ENCODE data around the gene ENTPD7.

Gene ENTPD7

DNA sequence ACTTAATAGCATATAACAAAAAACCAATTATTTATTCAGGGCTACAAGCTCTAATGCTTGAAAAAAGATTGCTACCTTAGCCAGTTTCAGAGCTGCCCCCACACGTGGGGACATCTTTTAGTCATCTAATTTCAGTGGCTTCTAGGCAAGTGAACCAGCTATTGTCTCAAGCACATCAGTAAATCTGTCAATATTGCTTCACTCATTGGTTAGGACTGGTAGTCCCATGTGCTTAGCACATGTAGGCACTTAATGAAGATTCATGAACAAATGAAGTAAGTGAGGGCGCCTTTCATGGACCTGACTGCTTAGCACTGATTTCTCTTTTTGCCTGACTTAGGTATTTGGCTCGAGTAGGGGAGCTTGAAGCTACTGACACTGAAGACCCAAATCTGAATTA lies 19.6 kb downstream of the ENTPD7 start:
- DNase-seq (ENCODE audit: low read depth in 1 of 2, low spot score in 1 of 2): no peak
- in situ Hi-C loops (cut with HindIII; ENCODE audit: low pct_unique_long_range_greater_than_20kb, low sequenced_read_pairs): no loop called here
- TF ChIP-seq JUND (IDR thresholded peaks at IDR 0.05; ENCODE audit: low read depth): no peak

DNA sequence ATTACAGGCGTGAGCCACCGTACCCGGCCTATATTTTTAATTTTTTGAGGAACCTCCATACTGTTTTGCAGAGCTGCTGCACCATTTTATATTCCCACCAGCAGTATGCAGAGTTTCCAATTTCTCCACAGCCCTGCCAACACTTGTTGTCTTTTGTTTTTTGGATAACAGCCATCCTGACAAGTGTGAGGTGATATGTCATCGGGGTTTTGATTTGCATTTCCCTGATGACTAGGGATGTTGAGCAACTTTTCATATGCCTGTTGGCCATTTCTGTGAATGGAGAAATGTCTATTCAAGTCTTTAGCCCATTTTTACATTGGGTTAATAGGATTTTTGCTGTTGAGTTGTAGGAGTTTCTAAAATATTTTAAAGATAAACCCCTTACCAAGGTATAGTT lies 22.2 kb downstream of the ENTPD7 start:
- in situ Hi-C loops (cut with HindIII; ENCODE audit: low pct_unique_long_range_greater_than_20kb, low sequenced_read_pairs): no loop called here
- 0 out of 2 replicates have a peak, but pooled peaks have one; percentile 20 for TF ChIP-seq JUND (IDR thresholded peaks at IDR 0.05; ENCODE audit: low read depth)
- DNase-seq (ENCODE audit: low read depth in 1 of 2, low spot score in 1 of 2): no peak

DNA sequence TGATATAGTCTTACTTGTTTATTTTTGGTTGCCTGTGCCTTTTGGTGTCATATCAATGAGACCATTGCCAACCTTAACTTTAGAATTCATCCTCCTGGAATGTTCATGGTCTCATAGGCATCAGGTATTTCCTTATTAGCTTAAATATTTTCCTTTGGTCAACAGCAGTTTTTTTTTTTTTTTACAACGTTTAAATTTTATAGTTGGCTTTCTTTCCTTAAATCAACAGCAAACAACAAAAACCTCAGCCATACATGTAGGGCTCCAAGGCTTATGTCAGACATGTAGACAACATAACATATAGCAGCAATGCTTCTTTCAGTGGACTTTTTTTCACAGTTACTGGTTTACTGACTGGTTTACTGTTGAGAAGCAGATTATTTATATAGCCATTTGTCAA lies 22.7 kb downstream of the ENTPD7 start:
- 0 out of 2 replicates have a peak, but pooled peaks have one; percentile 1 for TF ChIP-seq JUND (IDR thresholded peaks at IDR 0.05; ENCODE audit: low read depth)
- DNase-seq (ENCODE audit: low read depth in 1 of 2, low spot score in 1 of 2): no peak
- in situ Hi-C loops (cut with HindIII; ENCODE audit: low pct_unique_long_range_greater_than_20kb, low sequenced_read_pairs): no loop called here

DNA sequence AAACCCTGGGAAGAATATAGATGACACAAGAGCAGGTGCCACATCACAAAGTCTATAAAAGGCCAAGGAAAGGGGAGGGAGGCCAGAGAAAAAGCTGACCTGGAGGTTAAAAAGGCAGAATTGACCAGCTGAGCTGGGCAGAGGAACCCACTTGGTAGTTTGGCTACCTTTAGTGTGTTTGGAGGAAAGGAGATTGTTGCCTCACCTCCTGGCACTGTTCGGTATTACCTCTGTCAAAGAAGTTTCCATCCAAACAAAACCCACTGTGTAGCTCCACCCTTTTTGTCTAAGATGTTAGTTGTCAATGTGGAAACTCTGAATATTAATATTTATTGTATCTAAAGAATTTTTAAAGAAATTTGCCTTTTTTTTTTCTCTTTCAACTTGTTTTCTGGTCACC lies 23.4 kb downstream of the ENTPD7 start:
- in situ Hi-C loops (cut with HindIII; ENCODE audit: low pct_unique_long_range_greater_than_20kb, low sequenced_read_pairs): no loop called here
- peak in 1 of 2 experiments; percentile 63 for DNase-seq (ENCODE audit: low read depth in 1 of 2, low spot score in 1 of 2)
- TF ChIP-seq JUND (IDR thresholded peaks at IDR 0.05; ENCODE audit: low read depth): no peak

DNA sequence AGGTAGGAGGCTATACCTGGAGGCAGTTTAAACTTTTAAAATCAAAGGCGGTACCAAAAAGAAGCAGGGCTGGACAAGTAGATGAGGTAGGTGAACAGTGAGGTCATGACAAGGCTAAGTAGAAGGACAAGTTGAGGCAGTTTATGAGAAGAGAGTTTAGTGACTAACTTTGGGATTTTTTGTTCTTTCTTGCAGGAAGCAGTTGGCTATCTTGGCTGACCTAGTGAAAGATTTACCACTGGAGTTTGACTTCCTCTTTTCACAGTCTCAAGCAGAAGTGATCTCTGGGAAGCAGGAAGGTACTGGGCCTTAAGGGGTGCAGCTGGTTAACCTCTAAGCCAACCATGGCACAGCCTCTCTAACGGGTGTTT lies 26.3 kb downstream of the ENTPD7 start:
- in situ Hi-C loops (cut with HindIII; ENCODE audit: low pct_unique_long_range_greater_than_20kb, low sequenced_read_pairs): no loop called here
- TF ChIP-seq JUND (IDR thresholded peaks at IDR 0.05; ENCODE audit: low read depth): no peak
- no peak for DNase-seq (ENCODE audit: low read depth in 1 of 2, low spot score in 1 of 2)

DNA sequence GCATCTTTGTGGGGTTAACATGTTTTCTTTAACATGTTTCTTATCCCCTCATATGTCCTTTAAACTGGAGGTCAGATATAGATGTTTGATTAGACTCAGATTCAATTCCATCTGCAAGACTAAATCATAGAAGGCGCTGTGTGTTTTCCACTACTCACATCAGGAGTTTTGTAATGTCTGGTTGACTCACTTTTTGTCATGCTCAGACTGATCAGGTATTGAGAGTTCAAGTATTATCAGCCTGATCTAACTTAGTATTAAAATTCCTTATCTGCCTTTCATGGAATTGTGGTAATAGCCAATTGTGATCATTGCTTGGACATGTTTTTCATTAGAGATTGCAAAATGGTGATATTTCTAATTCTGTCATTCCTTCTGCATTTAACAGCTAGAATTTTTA lies 30.2 kb downstream of the ENTPD7 start:
- DNase-seq (ENCODE audit: low read depth in 1 of 2, low spot score in 1 of 2): no peak
- in situ Hi-C loops (cut with HindIII; ENCODE audit: low pct_unique_long_range_greater_than_20kb, low sequenced_read_pairs): no loop called here
- TF ChIP-seq JUND (IDR thresholded peaks at IDR 0.05; ENCODE audit: low read depth): no peak

DNA sequence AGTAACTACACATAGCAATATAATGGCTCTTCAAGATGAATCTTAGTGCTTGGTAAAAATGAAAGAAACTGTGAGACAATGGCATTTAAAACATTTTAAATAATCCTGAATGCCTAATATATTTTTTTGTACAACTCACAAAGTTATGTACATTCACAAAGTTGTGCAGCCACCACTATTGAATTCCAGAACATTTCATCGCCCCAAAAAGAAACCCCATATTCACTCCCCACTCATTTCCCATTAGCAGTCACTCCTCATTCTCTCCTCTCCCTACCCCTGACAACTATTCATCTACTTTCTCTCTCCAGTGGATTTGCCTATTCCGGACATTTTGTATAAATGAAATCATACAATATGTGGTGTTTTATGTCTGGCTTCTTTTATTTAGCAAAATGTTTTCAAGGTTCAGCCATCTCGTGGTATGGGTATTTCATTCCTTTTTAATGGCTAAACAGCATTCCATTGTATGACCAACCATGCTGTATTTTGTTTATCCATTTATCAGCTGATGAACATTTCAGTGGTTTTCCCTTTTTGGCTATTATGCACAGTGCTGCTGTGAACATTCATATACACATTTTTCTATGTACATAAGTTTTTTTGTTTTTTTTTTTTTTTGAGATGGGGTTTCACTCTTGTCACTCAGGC lies 34.7 kb downstream of the ENTPD7 start:
- in situ Hi-C loops (cut with HindIII; ENCODE audit: low pct_unique_long_range_greater_than_20kb, low sequenced_read_pairs): no loop called here
- no peak for TF ChIP-seq JUND (IDR thresholded peaks at IDR 0.05; ENCODE audit: low read depth)
- no peak for DNase-seq (ENCODE audit: low read depth in 1 of 2, low spot score in 1 of 2)

DNA sequence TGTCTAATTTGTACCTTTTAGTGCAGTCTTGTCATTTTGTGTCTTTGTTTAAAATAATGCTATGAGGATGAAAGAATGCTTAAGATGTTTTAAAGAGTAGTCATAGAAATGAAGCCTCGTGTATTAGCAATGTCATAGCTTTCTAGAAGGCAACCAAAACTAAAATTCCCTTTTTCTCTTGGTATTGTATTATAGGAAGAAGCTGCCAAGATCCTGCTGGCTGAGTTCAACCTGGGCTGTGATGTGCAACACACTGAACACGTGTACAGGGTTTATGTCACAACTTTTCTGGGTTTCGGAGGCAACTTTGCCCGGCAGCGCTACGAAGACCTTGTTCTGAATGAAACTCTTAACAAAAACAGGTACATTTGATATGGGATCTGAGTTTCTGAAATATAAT lies 36.5 kb downstream of the ENTPD7 start:
- DNase-seq (ENCODE audit: low read depth in 1 of 2, low spot score in 1 of 2): no peak
- in situ Hi-C loops (cut with HindIII; ENCODE audit: low pct_unique_long_range_greater_than_20kb, low sequenced_read_pairs): no loop called here
- no peak for TF ChIP-seq JUND (IDR thresholded peaks at IDR 0.05; ENCODE audit: low read depth)

DNA sequence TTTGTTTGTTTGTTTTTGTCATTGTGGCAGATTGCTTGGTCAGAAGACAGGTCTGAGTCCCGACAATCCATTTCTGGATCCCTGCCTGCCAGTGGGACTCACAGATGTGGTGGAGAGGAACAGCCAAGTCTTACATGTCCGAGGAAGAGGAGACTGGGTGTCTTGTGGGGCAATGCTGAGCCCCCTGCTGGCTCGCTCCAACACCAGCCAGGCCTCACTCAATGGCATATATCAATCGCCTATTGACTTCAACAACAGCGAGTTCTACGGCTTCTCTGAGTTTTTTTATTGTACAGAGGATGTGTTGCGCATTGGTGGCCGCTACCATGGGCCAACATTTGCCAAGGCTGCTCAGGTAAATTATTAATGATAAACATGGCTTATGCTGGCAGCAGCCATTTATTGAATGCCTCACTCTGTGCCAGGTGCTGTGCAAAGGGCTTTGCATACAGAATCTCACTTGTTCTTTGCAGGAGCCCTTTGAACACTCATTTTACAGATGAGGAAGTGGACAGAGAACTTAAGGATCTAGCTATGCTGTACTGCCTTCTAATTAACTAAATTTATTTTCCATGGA lies 39.3 kb downstream of the ENTPD7 start:
- no peak for TF ChIP-seq JUND (IDR thresholded peaks at IDR 0.05; ENCODE audit: low read depth)
- peak in 1 of 2 experiments; percentile 19 for DNase-seq (ENCODE audit: low read depth in 1 of 2, low spot score in 1 of 2)
- in situ Hi-C loops (cut with HindIII; ENCODE audit: low pct_unique_long_range_greater_than_20kb, low sequenced_read_pairs): no loop called here

DNA sequence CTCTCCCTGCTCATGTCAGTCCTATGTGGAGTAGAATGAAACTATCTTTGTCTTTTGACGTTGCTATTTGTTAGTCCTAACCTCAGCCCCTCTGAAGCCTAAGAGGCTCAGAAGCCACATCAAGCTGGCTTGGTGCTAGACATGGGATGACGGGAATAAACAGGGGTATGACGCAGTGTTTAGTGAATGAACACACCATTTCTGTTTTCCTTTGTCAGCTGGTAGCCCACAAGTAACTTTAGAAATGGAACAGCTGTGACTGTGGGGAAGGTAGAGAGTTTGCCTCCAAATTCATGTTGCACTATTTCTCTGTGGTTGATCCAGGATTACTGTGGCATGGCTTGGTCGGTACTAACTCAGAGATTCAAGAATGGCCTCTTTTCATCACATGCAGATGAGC lies 41.3 kb downstream of the ENTPD7 start:
- in situ Hi-C loops (cut with HindIII; ENCODE audit: low pct_unique_long_range_greater_than_20kb, low sequenced_read_pairs): no loop called here
- no peak for DNase-seq (ENCODE audit: low read depth in 1 of 2, low spot score in 1 of 2)
- TF ChIP-seq JUND (IDR thresholded peaks at IDR 0.05; ENCODE audit: low read depth): no peak

DNA sequence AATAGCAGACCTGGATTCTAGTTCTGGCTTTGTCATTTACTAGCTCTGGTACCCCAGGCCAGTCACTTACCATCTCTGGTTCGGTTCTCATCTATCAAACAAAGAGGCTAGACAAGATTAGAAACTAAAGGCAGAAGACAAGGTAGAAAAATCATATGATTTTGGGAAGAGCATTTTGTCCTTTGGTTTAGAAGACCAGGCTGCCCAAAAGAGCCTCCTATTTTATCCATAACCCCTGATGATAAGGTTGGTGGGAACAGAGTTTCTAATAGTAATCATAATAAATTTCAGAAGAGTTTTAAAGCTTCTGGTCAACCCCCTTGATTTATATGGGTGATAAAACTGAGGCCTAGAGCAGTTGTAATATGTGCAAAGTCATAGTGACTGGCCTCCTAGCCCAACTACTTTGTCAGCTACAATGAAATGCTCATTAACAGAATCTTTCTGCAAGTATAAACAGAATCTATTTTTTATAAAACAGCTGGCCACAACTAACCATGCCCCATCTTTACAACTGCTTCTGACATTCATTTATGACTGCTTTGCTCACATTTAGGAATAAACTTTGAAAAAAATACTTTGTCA lies 49.2 kb downstream of the ENTPD7 start:
- no peak for DNase-seq (ENCODE audit: low read depth in 1 of 2, low spot score in 1 of 2)
- in situ Hi-C loops (cut with HindIII; ENCODE audit: low pct_unique_long_range_greater_than_20kb, low sequenced_read_pairs): no loop called here

DNA sequence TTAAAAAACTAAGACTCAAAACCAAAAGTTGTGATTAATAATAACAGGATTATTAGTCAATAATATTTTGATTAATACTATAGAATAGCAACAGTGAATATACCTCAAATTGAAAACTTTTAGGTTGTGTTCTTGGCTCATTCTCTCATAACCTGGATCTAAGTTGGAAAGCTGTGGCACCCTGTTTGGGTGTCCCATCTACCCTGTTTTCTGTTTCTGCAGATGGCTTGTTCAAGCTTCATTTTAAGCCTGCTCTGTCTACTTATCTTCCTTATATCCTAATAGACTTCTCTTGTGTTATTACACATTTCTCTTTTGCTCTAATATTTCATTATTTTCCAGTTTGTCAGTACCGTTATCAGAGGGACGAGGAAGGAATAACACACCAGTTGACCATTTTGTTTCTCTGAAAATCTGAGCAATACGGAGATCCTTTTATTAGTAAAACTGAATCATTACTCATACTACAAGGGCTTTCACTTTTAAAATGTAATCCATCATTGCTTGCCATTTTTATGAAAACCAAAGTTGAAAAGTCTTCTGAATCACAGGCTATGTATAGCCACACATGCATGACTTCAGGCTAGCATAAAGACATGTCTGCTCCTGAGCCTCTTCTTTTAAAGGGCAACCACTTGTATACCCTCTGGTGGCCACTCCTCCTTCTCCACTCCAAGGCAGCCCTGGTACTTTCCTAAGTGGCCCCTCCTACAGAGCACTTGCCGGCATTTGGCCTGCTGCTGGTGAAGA lies 50.3 kb downstream of the ENTPD7 start:
- DNase-seq (ENCODE audit: low read depth in 1 of 2, low spot score in 1 of 2): no peak
- no peak for TF ChIP-seq JUND (IDR thresholded peaks at IDR 0.05; ENCODE audit: low read depth)
- in situ Hi-C loops (cut with HindIII; ENCODE audit: low pct_unique_long_range_greater_than_20kb, low sequenced_read_pairs): no loop called here

More for the DNA sequence above, 49.2 kb downstream of the ENTPD7 start:
- no peak for TF ChIP-seq JUND (IDR thresholded peaks at IDR 0.05; ENCODE audit: low read depth)
